HepG2 (cell line): Measurements from ENCODE around the gene TTC28. TPM values are rescaled to one million over a fixed set of nuclear protein-coding genes. Genes with fewer than 3 reads are reported as not detected.
A peak's percentile ranks its signal among the peaks of the same experiment; 100 is the strongest.

ENCODE experiments used
- ATF1 ChIP-seq: IDR thresholded peaks from 2 replicates; pipeline ENCODE4 v1.6.1; 2016; ENCODE audit warnings: mild to moderate bottlenecking, control low read depth
- EHMT2 ChIP-seq: fragments of 200-600 bp; sonication (generic); IDR thresholded peaks from 2 replicates; pipeline ENCODE4 v1.7.0; 2017; ENCODE audit warnings: antibody characterized with exemption, low read depth, low read length, borderline replicate concordance
- FLYWCH1 ChIP-seq: sonication (generic); formaldehyde crosslinking; IDR thresholded peaks from 2 replicates; pipeline ENCODE4 v1.8.1; 2023; ENCODE audit warnings: mild to moderate bottlenecking, missing genetic modification reagents
- GATAD2A ChIP-seq: IDR thresholded peaks from 2 replicates; pipeline ENCODE4 v1.6.1; 2016
- HMGA1 ChIP-seq: sonication (generic); formaldehyde crosslinking; conservative IDR thresholded peaks from 2 replicates; pipeline ENCODE4 v1.4.0; 2020; ENCODE audit warnings: missing genetic modification reagents
- HNF4G ChIP-seq, 2 experiments: sonication (generic) in 1 of 2; formaldehyde crosslinking in 1 of 2; IDR thresholded peaks; 2 replicates each; pipeline versions ENCODE4 v1.4.0 to v1.6.1; 2011 to 2020; ENCODE audit warnings: borderline replicate concordance in 2 of 2, low read depth in 2 of 2, mild to moderate bottlenecking in 2 of 2, low read length in 1 of 2, missing genetic modification reagents in 1 of 2, moderate library complexity in 1 of 2
- HNRNPH1 ChIP-seq: fragments of 200-400 bp; formaldehyde crosslinking; optimal IDR thresholded peaks from 2 replicates; pipeline ENCODE3; 2017; ENCODE audit warnings: mild to moderate bottlenecking, low read depth, low read length
- KLF16 ChIP-seq, 2 experiments: sonication (generic) in 1 of 2; formaldehyde crosslinking in 1 of 2; IDR thresholded peaks; 2 replicates each; pipeline versions ENCODE4 v1.6.1 to v1.8.0; 2016 to 2023; ENCODE audit warnings: missing genetic modification reagents in 2 of 2, missing compliant biosample characterization in 1 of 2
- MAZ ChIP-seq, 2 experiments: sonication (generic) in 1 of 2; formaldehyde crosslinking in 1 of 2; IDR thresholded peaks; 2 replicates each; pipeline versions ENCODE4 v1.5.0 to v1.6.1; 2012 to 2020; ENCODE audit warnings: low read depth in 2 of 2, mild to moderate bottlenecking in 2 of 2, borderline replicate concordance in 1 of 2, improper control_type of control experiment in 1 of 2, low read length in 1 of 2, missing genetic modification reagents in 1 of 2, moderate library complexity in 1 of 2
- MTA1 ChIP-seq: sonication (generic); formaldehyde crosslinking; IDR thresholded peaks from 2 replicates; pipeline ENCODE4 v1.4.0; 2020; ENCODE audit warnings: missing genetic modification reagents, mild to moderate bottlenecking, borderline replicate concordance
- NRL ChIP-seq: sonication (generic); formaldehyde crosslinking; IDR thresholded peaks from 2 replicates; pipeline ENCODE4 v1.5.0; 2020; ENCODE audit warnings: missing genetic modification reagents, mild to moderate bottlenecking, moderate library complexity, borderline replicate concordance
- SRSF1 ChIP-seq: fragments of 200-400 bp; formaldehyde crosslinking; optimal IDR thresholded peaks from 2 replicates; pipeline ENCODE3; 2017; ENCODE audit warnings: mild to moderate bottlenecking, low read depth, low read length, moderate library complexity
- TBP ChIP-seq: sonication (generic); formaldehyde crosslinking; IDR thresholded peaks from 2 replicates; pipeline ENCODE4 v1.5.0; 2020; ENCODE audit warnings: missing genetic modification reagents
- U2AF1 ChIP-seq: fragments of 200-400 bp; formaldehyde crosslinking; optimal IDR thresholded peaks from 2 replicates; pipeline ENCODE3; 2017; ENCODE audit warnings: mild to moderate bottlenecking, low read depth, low read length
- ZBTB38 ChIP-seq: sonication (generic); formaldehyde crosslinking; IDR thresholded peaks from 2 replicates; pipeline ENCODE4 v1.5.1; 2020; ENCODE audit warnings: mild to moderate bottlenecking, missing genetic modification reagents
- ZC3H13 ChIP-seq: sonication (generic); formaldehyde crosslinking; IDR thresholded peaks from 2 replicates; pipeline ENCODE4 v1.8.1; 2023; ENCODE audit warnings: mild to moderate bottlenecking, missing genetic modification reagents, moderate library complexity
- ZNF17 ChIP-seq: sonication (generic); formaldehyde crosslinking; IDR thresholded peaks from 2 replicates; pipeline ENCODE4 v1.5.0; 2020; ENCODE audit warnings: mild to moderate bottlenecking, missing genetic modification reagents
- ZNF367 ChIP-seq: sonication (generic); formaldehyde crosslinking; IDR thresholded peaks from 2 replicates; pipeline ENCODE4 v1.4.0; 2020; ENCODE audit warnings: missing genetic modification reagents, borderline replicate concordance
- ZNF672 ChIP-seq: sonication (generic); formaldehyde crosslinking; IDR thresholded peaks from 2 replicates; pipeline ENCODE4 v1.8.1; 2022; ENCODE audit warnings: missing genetic modification reagents
- ZNF709 ChIP-seq: sonication (generic); formaldehyde crosslinking; IDR thresholded peaks from 2 replicates; pipeline ENCODE4 v1.5.0; 2020; ENCODE audit warnings: mild to moderate bottlenecking, missing genetic modification reagents
- ZNF780A ChIP-seq: sonication (generic); formaldehyde crosslinking; IDR thresholded peaks from 2 replicates; pipeline ENCODE4 v1.8.0; 2022; ENCODE audit warnings: mild to moderate bottlenecking, missing genetic modification reagents, moderate library complexity
- polyA plus RNA-seq, 8 experiments: library from polyadenylated mRNA; depleted of rRNA in 3 of 8; stranded (reverse) in 7 of 8; unstranded in 1 of 8; fragments of >200 nt; fragmentation: Illumina TruSeq in 4 of 8; extraction: Trizol in 4 of 8; gene quantifications; 2 replicates each; pipeline versions ENCODE4 v1.2.1 to v1.2.3, GENCODE V29; 2011 to 2016; ENCODE audit warnings: low read depth in 4 of 8, missing spikeins in 1 of 8, mixed read lengths in 1 of 8; ENCODE audit not compliant: insufficient read depth in 1 of 8
- total RNA-seq, 5 experiments: library from RNA; depleted of rRNA; stranded (reverse); fragments of >200 nt; fragmentation: Illumina TruSeq; extraction: Trizol; gene quantifications; 2 replicates each; pipeline ENCODE4 v1.2.3, GENCODE V29; 2016; ENCODE audit warnings: low read depth in 1 of 5
- TF ChIP-seq, protein P1 (sequence below): IDR thresholded peaks from 2 replicates; pipeline ENCODE4 v1.6.1; 2012; ENCODE audit warnings: inconsistent platforms
- TF ChIP-seq, protein P2 (sequence below): sonication (generic); formaldehyde crosslinking; IDR thresholded peaks from 2 replicates; pipeline ENCODE4 v1.4.0; 2020; ENCODE audit warnings: missing genetic modification reagents, borderline replicate concordance
- TF ChIP-seq, protein P3 (sequence below): sonication (generic); formaldehyde crosslinking; IDR thresholded peaks from 2 replicates; pipeline ENCODE4 v1.5.0; 2020; ENCODE audit warnings: mild to moderate bottlenecking, missing genetic modification reagents, moderate library complexity
- TF ChIP-seq, protein P4 (sequence below): IDR thresholded peaks from 2 replicates; pipeline ENCODE4 v1.6.1; 2012; ENCODE audit warnings: low read depth, low read length, improper control_type of control experiment
- TF ChIP-seq, protein P5 (sequence below): sonication (generic); formaldehyde crosslinking; IDR thresholded peaks from 2 replicates; pipeline ENCODE4 v1.4.0; 2020; ENCODE audit warnings: missing genetic modification reagents

TTC28 gene
- total and polyA plus RNA-seq, 2 of the 13 experiments (the other 11 are each of a cell fraction or from before 2014, with no cell fraction given) = 4.2 to 13.1 TPM

DNA sequence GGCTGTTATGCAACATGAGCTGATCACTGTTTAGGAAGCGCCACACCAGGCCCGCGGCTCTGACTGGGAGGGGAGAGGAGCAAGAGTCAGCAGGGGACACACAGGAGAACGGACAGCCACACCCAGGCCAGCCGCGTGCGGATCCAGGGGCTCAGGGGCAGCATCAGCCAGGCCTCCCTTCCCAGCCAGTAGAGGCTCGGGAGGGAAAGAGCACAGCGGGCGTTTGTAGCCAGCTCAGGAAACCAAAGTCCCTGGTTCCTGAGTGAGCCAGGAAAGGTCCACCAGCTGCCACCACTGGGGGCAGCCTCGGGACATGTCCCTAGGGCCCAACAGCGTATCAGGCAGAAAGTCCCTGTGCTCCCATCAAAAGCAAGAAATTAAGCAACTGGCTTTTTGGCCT, 688.8 kb downstream of the TTC28 start (continued):
- TF ChIP-seq HNF4G (IDR thresholded peaks at IDR 0.05; ENCODE audit: borderline replicate concordance, low read depth, low read length) (no peak), HNF4G (CRISPR knock-in tag; IDR thresholded peaks at IDR 0.05; ENCODE audit: borderline replicate concordance, low read depth) (no peak), EHMT2 (no peak), MAZ (IDR thresholded peaks at IDR 0.05; ENCODE audit: borderline replicate concordance, low read depth, low read length) (no peak), MAZ (CRISPR knock-in tag; IDR thresholded peaks at IDR 0.05; ENCODE audit: low read depth) (no peak), ZNF672 (no peak), ATF1 (no peak), GATAD2A (CRISPR knock-in tag) (no peak), HNRNPH1 (no peak), U2AF1 (no peak), KLF16 (CRISPR knock-in tag; IDR thresholded peaks at IDR 0.05) (no peak), ZC3H13 (no peak), FLYWCH1 (CRISPR knock-in tag) (no peak), ZNF780A (CRISPR knock-in tag) (no peak), HMGA1 (no peak), ZNF17 (CRISPR knock-in tag) (no peak), ZNF367 (CRISPR knock-in tag) (no peak), SRSF1 (no peak), NRL (CRISPR knock-in tag) (no peak), MTA1 (no peak), TBP (CRISPR knock-in tag) (no peak), ZNF709 (CRISPR knock-in tag) (no peak), ZBTB38 (CRISPR knock-in tag) (peak; percentile 95)
- TF ChIP-seq, protein P1, sequence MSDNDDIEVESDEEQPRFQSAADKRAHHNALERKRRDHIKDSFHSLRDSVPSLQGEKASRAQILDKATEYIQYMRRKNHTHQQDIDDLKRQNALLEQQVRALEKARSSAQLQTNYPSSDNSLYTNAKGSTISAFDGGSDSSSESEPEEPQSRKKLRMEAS = no peak
- TF ChIP-seq, protein P2, sequence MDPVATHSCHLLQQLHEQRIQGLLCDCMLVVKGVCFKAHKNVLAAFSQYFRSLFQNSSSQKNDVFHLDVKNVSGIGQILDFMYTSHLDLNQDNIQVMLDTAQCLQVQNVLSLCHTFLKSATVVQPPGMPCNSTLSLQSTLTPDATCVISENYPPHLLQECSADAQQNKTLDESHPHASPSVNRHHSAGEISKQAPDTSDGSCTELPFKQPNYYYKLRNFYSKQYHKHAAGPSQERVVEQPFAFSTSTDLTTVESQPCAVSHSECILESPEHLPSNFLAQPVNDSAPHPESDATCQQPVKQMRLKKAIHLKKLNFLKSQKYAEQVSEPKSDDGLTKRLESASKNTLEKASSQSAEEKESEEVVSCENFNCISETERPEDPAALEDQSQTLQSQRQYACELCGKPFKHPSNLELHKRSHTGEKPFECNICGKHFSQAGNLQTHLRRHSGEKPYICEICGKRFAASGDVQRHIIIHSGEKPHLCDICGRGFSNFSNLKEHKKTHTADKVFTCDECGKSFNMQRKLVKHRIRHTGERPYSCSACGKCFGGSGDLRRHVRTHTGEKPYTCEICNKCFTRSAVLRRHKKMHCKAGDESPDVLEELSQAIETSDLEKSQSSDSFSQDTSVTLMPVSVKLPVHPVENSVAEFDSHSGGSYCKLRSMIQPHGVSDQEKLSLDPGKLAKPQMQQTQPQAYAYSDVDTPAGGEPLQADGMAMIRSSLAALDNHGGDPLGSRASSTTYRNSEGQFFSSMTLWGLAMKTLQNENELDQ (CRISPR knock-in tag) = no peak
- TF ChIP-seq, protein P3, sequence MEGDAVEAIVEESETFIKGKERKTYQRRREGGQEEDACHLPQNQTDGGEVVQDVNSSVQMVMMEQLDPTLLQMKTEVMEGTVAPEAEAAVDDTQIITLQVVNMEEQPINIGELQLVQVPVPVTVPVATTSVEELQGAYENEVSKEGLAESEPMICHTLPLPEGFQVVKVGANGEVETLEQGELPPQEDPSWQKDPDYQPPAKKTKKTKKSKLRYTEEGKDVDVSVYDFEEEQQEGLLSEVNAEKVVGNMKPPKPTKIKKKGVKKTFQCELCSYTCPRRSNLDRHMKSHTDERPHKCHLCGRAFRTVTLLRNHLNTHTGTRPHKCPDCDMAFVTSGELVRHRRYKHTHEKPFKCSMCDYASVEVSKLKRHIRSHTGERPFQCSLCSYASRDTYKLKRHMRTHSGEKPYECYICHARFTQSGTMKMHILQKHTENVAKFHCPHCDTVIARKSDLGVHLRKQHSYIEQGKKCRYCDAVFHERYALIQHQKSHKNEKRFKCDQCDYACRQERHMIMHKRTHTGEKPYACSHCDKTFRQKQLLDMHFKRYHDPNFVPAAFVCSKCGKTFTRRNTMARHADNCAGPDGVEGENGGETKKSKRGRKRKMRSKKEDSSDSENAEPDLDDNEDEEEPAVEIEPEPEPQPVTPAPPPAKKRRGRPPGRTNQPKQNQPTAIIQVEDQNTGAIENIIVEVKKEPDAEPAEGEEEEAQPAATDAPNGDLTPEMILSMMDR (CRISPR knock-in tag) = peak; percentile 74
- TF ChIP-seq, protein P4, sequence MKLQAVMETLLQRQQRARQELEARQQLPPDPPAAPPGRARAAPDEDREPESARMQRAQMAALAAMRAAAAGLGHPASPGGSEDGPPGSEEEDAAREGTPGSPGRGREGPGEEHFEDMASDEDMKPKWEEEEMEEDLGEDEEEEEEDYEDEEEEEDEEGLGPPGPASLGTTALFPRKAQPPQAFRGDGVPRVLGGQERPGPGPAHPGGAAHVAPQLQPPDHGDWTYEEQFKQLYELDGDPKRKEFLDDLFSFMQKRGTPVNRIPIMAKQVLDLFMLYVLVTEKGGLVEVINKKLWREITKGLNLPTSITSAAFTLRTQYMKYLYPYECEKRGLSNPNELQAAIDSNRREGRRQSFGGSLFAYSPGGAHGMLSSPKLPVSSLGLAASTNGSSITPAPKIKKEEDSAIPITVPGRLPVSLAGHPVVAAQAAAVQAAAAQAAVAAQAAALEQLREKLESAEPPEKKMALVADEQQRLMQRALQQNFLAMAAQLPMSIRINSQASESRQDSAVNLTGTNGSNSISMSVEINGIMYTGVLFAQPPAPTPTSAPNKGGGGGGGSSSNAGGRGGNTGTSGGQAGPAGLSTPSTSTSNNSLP = no peak
- TF ChIP-seq, protein P5, sequence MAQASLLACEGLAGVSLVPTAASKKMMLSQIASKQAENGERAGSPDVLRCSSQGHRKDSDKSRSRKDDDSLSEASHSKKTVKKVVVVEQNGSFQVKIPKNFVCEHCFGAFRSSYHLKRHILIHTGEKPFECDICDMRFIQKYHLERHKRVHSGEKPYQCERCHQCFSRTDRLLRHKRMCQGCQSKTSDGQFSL (CRISPR knock-in tag) = no peak
